Inferior parietal cortex (tissue), 1 donor: ENCODE measurements around the gene SPRY4.
"Not testable (repeated sequence)": the region's sequence is repeated elsewhere in the genome, so short reads cannot be mapped to it uniquely, and the experiment has no call there.

Experiments
- DNase-seq: peaks from one replicate; pipeline ENCODE4 v3.0.0-alpha.2; 2016; ENCODE audit errors: extremely low spot score

Gene SPRY4

GRCh38 chr5:142334538-142334937 lies 9.7 kb upstream of the SPRY4 start:
- no peak for DNase-seq

- DNase-seq, result not testable (repeated sequence)
These were observed 8.9 kb upstream of the SPRY4 start for GRCh38 chr5:142333749-142334148.

- no peak for DNase-seq
These were observed 5.6 kb upstream of the SPRY4 start for GRCh38 chr5:142330444-142330843.

- DNase-seq, result no peak
These were observed 5.2 kb upstream of the SPRY4 start for GRCh38 chr5:142330026-142330425.

- no peak for DNase-seq
These were observed 2.5 kb upstream of the SPRY4 start for GRCh38 chr5:142327111-142327842.

- DNase-seq, result no peak
These were observed 1.7 kb upstream of the SPRY4 start for GRCh38 chr5:142326480-142326938.

- DNase-seq, result no peak
These were observed 1.1 kb upstream of the SPRY4 start for GRCh38 chr5:142325725-142326479.

- DNase-seq, result no peak
These were observed 518 bp downstream of the SPRY4 start for GRCh38 chr5:142324136-142324870.

- no peak for DNase-seq
These were observed 1.2 kb downstream of the SPRY4 start for GRCh38 chr5:142323480-142324135.

GRCh38 chr5:142322747-142323479 lies 1.9 kb downstream of the SPRY4 start:
- no peak for DNase-seq

GRCh38 chr5:142322403-142322746 lies 2.4 kb downstream of the SPRY4 start:
- no peak for DNase-seq

GRCh38 chr5:142320851-142321560 lies 3.8 kb downstream of the SPRY4 start:
- DNase-seq, result no peak

GRCh38 chr5:142320430-142320738 lies 4.4 kb downstream of the SPRY4 start:
- no peak for DNase-seq

GRCh38 chr5:142319560-142320429 lies 5.0 kb downstream of the SPRY4 start:
- DNase-seq, result no peak

GRCh38 chr5:142319105-142319504 lies 5.7 kb downstream of the SPRY4 start:
- no peak for DNase-seq

GRCh38 chr5:142317753-142318152 lies 7.1 kb downstream of the SPRY4 start:
- DNase-seq, result no peak

- no peak for DNase-seq
These were observed 7.6 kb downstream of the SPRY4 start for GRCh38 chr5:142317173-142317572.

- no peak for DNase-seq
These were observed 8.1 kb downstream of the SPRY4 start for GRCh38 chr5:142316681-142317080.

- no peak for DNase-seq
These were observed 8.8 kb downstream of the SPRY4 start for GRCh38 chr5:142316051-142316450.
